ENCODE results near the gene PECR. TPM values are rescaled to one million over a fixed set of nuclear protein-coding genes. Genes with fewer than 3 reads are reported as not detected.
A peak's percentile ranks its signal among the peaks of the same experiment; 100 is the strongest.

PECR gene
- total and polyA plus RNA-seq, 2 of the 13 experiments (the other 11 are each of a cell fraction or from before 2014, with no cell fraction given), result 151 to 153 TPM

DNA sequence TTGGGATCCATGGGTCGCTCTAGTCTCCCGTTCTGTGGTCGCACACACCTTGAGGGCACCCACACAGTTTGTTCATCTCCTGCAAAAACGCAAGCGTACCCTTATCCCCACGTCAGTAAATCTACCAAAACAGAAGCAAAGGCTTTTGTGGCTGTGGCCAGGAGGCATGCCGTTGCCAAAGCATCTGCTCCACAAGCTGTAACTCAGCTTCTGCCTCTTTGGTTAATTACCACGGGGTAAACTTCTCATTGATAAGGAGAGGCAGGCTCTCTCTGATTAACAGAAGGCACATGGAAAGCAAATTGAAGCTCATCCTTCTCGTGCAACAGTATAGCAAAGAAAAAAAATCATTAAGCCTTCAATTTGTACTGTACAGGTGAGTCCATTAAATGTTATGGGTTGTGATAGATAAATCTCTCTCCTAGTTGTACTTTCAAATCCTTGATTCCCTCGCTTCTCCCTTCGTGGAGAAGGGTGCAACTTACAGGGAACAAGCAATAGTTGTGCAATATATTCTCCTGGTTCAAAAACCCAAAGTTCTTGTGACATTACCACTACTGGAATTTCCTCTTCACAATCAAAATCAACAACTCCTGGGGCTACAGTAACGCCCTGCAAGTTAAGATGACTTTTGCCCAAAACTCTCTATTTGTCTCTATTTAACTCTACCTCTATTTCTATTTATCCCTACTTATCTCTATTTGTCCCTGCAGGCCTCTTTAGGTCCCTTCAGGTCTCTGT, 10.3 kb downstream of the PECR start:
- Histone ChIP-seq H3K4me1 (ENCODE audit: insufficient read depth, low read length) (peaks cover 95% of the 10 kb centered on the region), H3K9ac (ENCODE audit: insufficient read depth, low read depth, low read length) (no peak overlapping the region), H3K79me2 (ENCODE audit: insufficient read depth, low read length) (peaks cover 56% of the 10 kb centered on the region), H3K9me3 (ENCODE audit: low read length) (no peaks in the 10 kb centered on the region), H2AFZ (ENCODE audit: low read length) (no peak overlapping the region), H3K27ac (ENCODE audit: extremely low read length, insufficient read depth, low read length) (peak overlapping the region; percentile 48), H3K36me3 (replicated peaks in 1 of 2; ENCODE audit: control insufficient read depth in 1 of 2, insufficient read depth in 2 of 2, low read length in 2 of 2) (peaks cover 2 to 32% of the 10 kb centered on the region in 2 experiments), H3K4me2 (ENCODE audit: low read depth, low read length) (peak overlapping the region; percentile 43), H3K27me3 (ENCODE audit: control insufficient read depth in 1 of 2, insufficient read depth in 2 of 2, low read length in 2 of 2) (no peaks in the 10 kb centered on the region), H3K4me3 (replicated peaks in 1 of 3; ENCODE audit: insufficient read depth in 1 of 3, low read depth in 2 of 3, low read length in 3 of 3) (no peak overlapping the region), H4K20me1 (ENCODE audit: insufficient read depth, low read length) (peaks cover 7% of the 10 kb centered on the region; the same call in 1 of the 2 replicates)
- intact Hi-C loops (cut with micrococcal nuclease; ENCODE audit: unreplicated experiment), result no loop called here
- 63% methylated on average over 12 of the region's 12 CpGs for WGBS (ENCODE audit: low lambda C conversion rate)
- in situ Hi-C loops (cut with HindIII; ENCODE audit: extremely low pct_ligation_motif_present, low pct_unique_long_range_greater_than_20kb), result no loop called here
- BruUV-seq (replicated peaks), result no TSS peak
- FAIRE-seq, result peak; percentile 52
- peak; percentile 58 for ATAC-seq
- peak; percentile 67 for DNase-seq (ENCODE audit: low spot score)
- POLR2A ChIA-PET, result interaction anchor here (1.0 to 3.0 kb wide), 4 partner anchors 10 to 43 kb away, joined by 3 to 11 read pairs (median 6); partner anchors contain the start of genes PECR and TMEM169
- CTCF ChIA-PET (ENCODE audit: low intra/inter-chr PET ratio, low total read pairs), result no interaction called here
- TF ChIP-seq ZNF512 (CRISPR knock-in tag; IDR thresholded peaks at IDR 0.05) (peak; percentile 29; the same call in 1 of the 2 replicates), ZNF350 (CRISPR knock-in tag; IDR thresholded peaks at IDR 0.05; ENCODE audit: borderline replicate concordance, low read depth) (no peak), FOXP4 (CRISPR knock-in tag; IDR thresholded peaks at IDR 0.05) (peak; percentile 52), EP300 (IDR thresholded peaks at IDR 0.05; ENCODE audit: low read depth in 2 of 2, low read length in 2 of 2) (peak in 1 of 2 experiments; percentile 78; a peak in 1 of 4 replicates), EP300 (CRISPR knock-in tag; IDR thresholded peaks at IDR 0.05; ENCODE audit: borderline replicate concordance) (no peak), PAF1 (CRISPR knock-in tag; IDR thresholded peaks at IDR 0.05) (peak; percentile 61; the same call in 1 of the 2 replicates), ZBTB38 (CRISPR knock-in tag; IDR thresholded peaks at IDR 0.05) (0 out of 2 replicates have a peak, but pooled peaks have one; percentile 43), ZNF33A (CRISPR knock-in tag; IDR thresholded peaks at IDR 0.05; ENCODE audit: borderline replicate concordance) (no peak), RFXAP (CRISPR knock-in tag; IDR thresholded peaks at IDR 0.05; ENCODE audit: borderline replicate concordance) (no peak), SRSF9 (IDR thresholded peaks at IDR 0.05; ENCODE audit: borderline replicate concordance, insufficient read depth, low read depth, low read length, poor library complexity, severe bottlenecking) (no peak), MIER2 (CRISPR knock-in tag; IDR thresholded peaks at IDR 0.05) (no peak), SOX5 (CRISPR knock-in tag; IDR thresholded peaks at IDR 0.05; ENCODE audit: borderline replicate concordance) (peak; percentile 49; the same call in 1 of the 2 replicates), MATR3 (CRISPR knock-in tag; IDR thresholded peaks at IDR 0.05) (no peak), ZNF17 (CRISPR knock-in tag; IDR thresholded peaks at IDR 0.05) (no peak), FLYWCH1 (CRISPR knock-in tag; IDR thresholded peaks at IDR 0.05) (no peak), SALL1 (CRISPR knock-in tag; IDR thresholded peaks at IDR 0.05) (peak; percentile 22; the same call in 1 of the 2 replicates)
- TF ChIP-seq, protein P1, sequence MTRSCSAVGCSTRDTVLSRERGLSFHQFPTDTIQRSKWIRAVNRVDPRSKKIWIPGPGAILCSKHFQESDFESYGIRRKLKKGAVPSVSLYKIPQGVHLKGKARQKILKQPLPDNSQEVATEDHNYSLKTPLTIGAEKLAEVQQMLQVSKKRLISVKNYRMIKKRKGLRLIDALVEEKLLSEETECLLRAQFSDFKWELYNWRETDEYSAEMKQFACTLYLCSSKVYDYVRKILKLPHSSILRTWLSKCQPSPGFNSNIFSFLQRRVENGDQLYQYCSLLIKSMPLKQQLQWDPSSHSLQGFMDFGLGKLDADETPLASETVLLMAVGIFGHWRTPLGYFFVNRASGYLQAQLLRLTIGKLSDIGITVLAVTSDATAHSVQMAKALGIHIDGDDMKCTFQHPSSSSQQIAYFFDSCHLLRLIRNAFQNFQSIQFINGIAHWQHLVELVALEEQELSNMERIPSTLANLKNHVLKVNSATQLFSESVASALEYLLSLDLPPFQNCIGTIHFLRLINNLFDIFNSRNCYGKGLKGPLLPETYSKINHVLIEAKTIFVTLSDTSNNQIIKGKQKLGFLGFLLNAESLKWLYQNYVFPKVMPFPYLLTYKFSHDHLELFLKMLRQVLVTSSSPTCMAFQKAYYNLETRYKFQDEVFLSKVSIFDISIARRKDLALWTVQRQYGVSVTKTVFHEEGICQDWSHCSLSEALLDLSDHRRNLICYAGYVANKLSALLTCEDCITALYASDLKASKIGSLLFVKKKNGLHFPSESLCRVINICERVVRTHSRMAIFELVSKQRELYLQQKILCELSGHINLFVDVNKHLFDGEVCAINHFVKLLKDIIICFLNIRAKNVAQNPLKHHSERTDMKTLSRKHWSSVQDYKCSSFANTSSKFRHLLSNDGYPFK (CRISPR knock-in tag; IDR thresholded peaks at IDR 0.05; ENCODE audit: borderline replicate concordance), result no peak
